MM.1S (cell line): ENCODE measurements around the gene RSU1.

Experiments
- DNase-seq: peaks from one replicate; pipeline ENCODE4 v3.0.0-alpha.2; 2015
- H2AFZ ChIP-seq: fragments of 300-600 bp; sonication (generic); 2 replicates; pipeline ENCODE4 v1.6.0; 2016; ENCODE audit warnings: antibody characterized with exemption, low read length
- H3F3A ChIP-seq: fragments of 300-600 bp; sonication (generic); 2 replicates; pipeline ENCODE4 v1.6.1; 2016; ENCODE audit warnings: mild to moderate bottlenecking, antibody characterized with exemption, low read length, moderate library complexity, mixed read lengths; ENCODE audit not compliant: insufficient read depth
- H3K27ac ChIP-seq: fragments of 300-600 bp; sonication (generic); 2 replicates; pipeline ENCODE4 v1.5.1; 2016; ENCODE audit warnings: mild to moderate bottlenecking, low read length
- H3K27me3 ChIP-seq: fragments of 300-600 bp; sonication (generic); replicated peaks from 2 replicates; pipeline ENCODE4 v1.6.0; 2016; ENCODE audit warnings: low read length; ENCODE audit not compliant: insufficient read depth
- H3K36me3 ChIP-seq: fragments of 300-600 bp; sonication (generic); replicated peaks from 2 replicates; pipeline ENCODE4 v1.6.1; 2016; ENCODE audit warnings: mild to moderate bottlenecking, low read length, mixed read lengths; ENCODE audit not compliant: insufficient read depth
- H3K4me1 ChIP-seq: fragments of 300-600 bp; sonication (generic); 2 replicates; pipeline ENCODE4 v1.6.1; 2016; ENCODE audit warnings: low read length, mixed read lengths
- H3K4me2 ChIP-seq: fragments of 300-600 bp; sonication (generic); 2 replicates; pipeline ENCODE4 v1.6.0; 2016; ENCODE audit warnings: low read depth, low read length
- H3K4me3 ChIP-seq: fragments of 300-600 bp; sonication (generic); 2 replicates; pipeline ENCODE4 v1.5.1; 2016; ENCODE audit warnings: low read length, mixed read lengths
- H3K79me2 ChIP-seq: fragments of 300-600 bp; sonication (generic); 2 replicates; pipeline ENCODE4 v1.6.1; 2016; ENCODE audit warnings: mixed run types, low read length, mixed read lengths
- H3K9ac ChIP-seq: fragments of 300-600 bp; sonication (generic); 2 replicates; pipeline ENCODE4 v1.6.1; 2016; ENCODE audit warnings: low read length, mixed read lengths
- H3K9me2 ChIP-seq: fragments of 300-600 bp; sonication (generic); replicated peaks from 2 replicates; pipeline ENCODE4 v1.6.1; 2016; ENCODE audit warnings: mild to moderate bottlenecking, low read length, mixed read lengths; ENCODE audit not compliant: insufficient read depth
- H3K9me3 ChIP-seq: fragments of 300-600 bp; sonication (generic); replicated peaks from 2 replicates; pipeline ENCODE4 v1.6.1; 2016; ENCODE audit warnings: mild to moderate bottlenecking, low read length, mixed read lengths; ENCODE audit not compliant: insufficient read depth
- H4K20me1 ChIP-seq: fragments of 300-600 bp; sonication (generic); 2 replicates; pipeline ENCODE4 v1.6.1; 2016; ENCODE audit warnings: mild to moderate bottlenecking, low read length, moderate library complexity, mixed read lengths; ENCODE audit not compliant: insufficient read depth
- CTCF ChIP-seq: fragments of 300-600 bp; sonication (generic); IDR thresholded peaks from 2 replicates; pipeline ENCODE4 v1.5.1; 2016; ENCODE audit warnings: antibody characterized with exemption, low read length, mixed read lengths
- EZH2 ChIP-seq: fragments of 300-600 bp; sonication (generic); optimal IDR thresholded peaks from 2 replicates; pipeline ENCODE3; 2017; ENCODE audit warnings: low read depth, mild to moderate bottlenecking, antibody characterized with exemption, low read length, mixed read lengths
- EZH2phosphoT487 ChIP-seq: fragments of 300-600 bp; sonication (generic); IDR thresholded peaks from 2 replicates; pipeline ENCODE4 v1.6.1; 2018; ENCODE audit warnings: antibody characterized with exemption, low read length

The RSU1 gene

GRCh38 chr10:16820421-16820820 is 3.2 kb upstream of the RSU1 start:
- no peak overlapping the region for H3K27ac ChIP-seq
- H3K79me2 ChIP-seq = peaks cover 16% of the 10 kb centered on the region
- DNase-seq = no peak
- peaks cover 6% of the 10 kb centered on the region; the same call in 1 of the 2 replicates for H3F3A ChIP-seq
- no peaks in the 10 kb centered on the region for H3K36me3 ChIP-seq
- no peak overlapping the region for H3K4me3 ChIP-seq
- H3K9me3 ChIP-seq = no peaks in the 10 kb centered on the region
- TF ChIP-seq EZH2 (no peak), EZH2phosphoT487 (no peak), CTCF (no peak)
- no peaks in the 10 kb centered on the region for H3K9me2 ChIP-seq
- H3K4me1 ChIP-seq = peaks cover 10% of the 10 kb centered on the region
- no peak overlapping the region for H3K4me2 ChIP-seq
- no peak overlapping the region for H3K9ac ChIP-seq
- H4K20me1 ChIP-seq = no peaks in the 10 kb centered on the region
- no peak overlapping the region for H2AFZ ChIP-seq
- H3K27me3 ChIP-seq = no peaks in the 10 kb centered on the region

- H3K9me2 ChIP-seq = no peaks in the 10 kb centered on the region
- no peak overlapping the region for H2AFZ ChIP-seq
- H3F3A ChIP-seq = peaks cover 6% of the 10 kb centered on the region; the same call in 1 of the 2 replicates
- H3K9me3 ChIP-seq = no peaks in the 10 kb centered on the region
- H3K4me3 ChIP-seq = no peak overlapping the region
- no peaks in the 10 kb centered on the region for H3K36me3 ChIP-seq
- H3K4me1 ChIP-seq = peaks cover 10% of the 10 kb centered on the region
- no peak for DNase-seq
- H3K4me2 ChIP-seq = no peak overlapping the region
- TF ChIP-seq EZH2phosphoT487 = no peak
- TF ChIP-seq EZH2 = no peak
- no peak for TF ChIP-seq CTCF
- no peak overlapping the region for H3K9ac ChIP-seq
- H3K79me2 ChIP-seq = peaks cover 20% of the 10 kb centered on the region
- H4K20me1 ChIP-seq = no peaks in the 10 kb centered on the region
- no peak overlapping the region for H3K27ac ChIP-seq
- H3K27me3 ChIP-seq = no peaks in the 10 kb centered on the region
These were observed 2.8 kb upstream of the RSU1 start for GRCh38 chr10:16820018-16820417.

- Histone ChIP-seq H3K9me3 (no peaks in the 10 kb centered on the region), H3K9ac (no peak overlapping the region), H3K27me3 (no peaks in the 10 kb centered on the region), H3K79me2 (peaks cover 23% of the 10 kb centered on the region), H3K4me1 (peaks cover 10% of the 10 kb centered on the region), H3K9me2 (no peaks in the 10 kb centered on the region), H3K4me2 (no peak overlapping the region), H3K4me3 (no peak overlapping the region), H4K20me1 (no peaks in the 10 kb centered on the region), H3K27ac (no peak overlapping the region), H2AFZ (no peak overlapping the region), H3K36me3 (no peaks in the 10 kb centered on the region), H3F3A (peaks cover 6% of the 10 kb centered on the region; the same call in 1 of the 2 replicates)
- TF ChIP-seq CTCF (no peak), EZH2phosphoT487 (no peak), EZH2 (no peak)
- no peak for DNase-seq
These were observed 2.2 kb upstream of the RSU1 start for GRCh38 chr10:16819436-16819835.
